ENCODE data around the gene PTPN12.

GRCh38 chr7:77566421-77566820 lies 29.3 kb downstream of the PTPN12 start:
- TF ChIP-seq, protein P1, sequence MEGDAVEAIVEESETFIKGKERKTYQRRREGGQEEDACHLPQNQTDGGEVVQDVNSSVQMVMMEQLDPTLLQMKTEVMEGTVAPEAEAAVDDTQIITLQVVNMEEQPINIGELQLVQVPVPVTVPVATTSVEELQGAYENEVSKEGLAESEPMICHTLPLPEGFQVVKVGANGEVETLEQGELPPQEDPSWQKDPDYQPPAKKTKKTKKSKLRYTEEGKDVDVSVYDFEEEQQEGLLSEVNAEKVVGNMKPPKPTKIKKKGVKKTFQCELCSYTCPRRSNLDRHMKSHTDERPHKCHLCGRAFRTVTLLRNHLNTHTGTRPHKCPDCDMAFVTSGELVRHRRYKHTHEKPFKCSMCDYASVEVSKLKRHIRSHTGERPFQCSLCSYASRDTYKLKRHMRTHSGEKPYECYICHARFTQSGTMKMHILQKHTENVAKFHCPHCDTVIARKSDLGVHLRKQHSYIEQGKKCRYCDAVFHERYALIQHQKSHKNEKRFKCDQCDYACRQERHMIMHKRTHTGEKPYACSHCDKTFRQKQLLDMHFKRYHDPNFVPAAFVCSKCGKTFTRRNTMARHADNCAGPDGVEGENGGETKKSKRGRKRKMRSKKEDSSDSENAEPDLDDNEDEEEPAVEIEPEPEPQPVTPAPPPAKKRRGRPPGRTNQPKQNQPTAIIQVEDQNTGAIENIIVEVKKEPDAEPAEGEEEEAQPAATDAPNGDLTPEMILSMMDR (IDR thresholded peaks at IDR 0.05) = no peak
- TF ChIP-seq EP300 (IDR thresholded peaks at IDR 0.05) (no peak), POLR2A (IDR thresholded peaks at IDR 0.05) (no peak)

All from sigmoid colon (tissue), 4 donors.